ENCODE results near the gene BTG3. TPM values are rescaled to one million over a fixed set of nuclear protein-coding genes. Genes with fewer than 3 reads are reported as not detected.

BTG3 gene
- total RNA-seq, 1 donor from 2014 or later = 45.5 TPM

DNA sequence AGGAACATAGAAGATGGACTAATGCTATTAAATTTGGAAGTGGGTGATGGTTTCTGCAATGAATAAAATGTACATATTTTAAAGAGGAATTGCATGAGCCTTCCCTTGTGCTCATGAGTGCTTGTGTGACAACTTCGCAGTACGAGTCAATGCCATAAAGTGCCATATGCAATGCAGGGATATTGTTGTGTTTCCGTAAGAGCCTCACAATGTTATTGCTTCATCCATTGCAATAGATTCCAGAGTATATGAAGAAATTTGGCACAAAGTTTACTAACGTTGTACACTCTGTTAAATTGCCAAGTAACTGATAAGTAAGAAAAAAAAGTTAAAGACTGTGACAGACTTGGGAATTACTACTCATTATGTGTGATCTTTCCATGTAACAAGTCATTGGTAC is 22.3 kb downstream of the BTG3 start:
- TF ChIP-seq, protein P1, sequence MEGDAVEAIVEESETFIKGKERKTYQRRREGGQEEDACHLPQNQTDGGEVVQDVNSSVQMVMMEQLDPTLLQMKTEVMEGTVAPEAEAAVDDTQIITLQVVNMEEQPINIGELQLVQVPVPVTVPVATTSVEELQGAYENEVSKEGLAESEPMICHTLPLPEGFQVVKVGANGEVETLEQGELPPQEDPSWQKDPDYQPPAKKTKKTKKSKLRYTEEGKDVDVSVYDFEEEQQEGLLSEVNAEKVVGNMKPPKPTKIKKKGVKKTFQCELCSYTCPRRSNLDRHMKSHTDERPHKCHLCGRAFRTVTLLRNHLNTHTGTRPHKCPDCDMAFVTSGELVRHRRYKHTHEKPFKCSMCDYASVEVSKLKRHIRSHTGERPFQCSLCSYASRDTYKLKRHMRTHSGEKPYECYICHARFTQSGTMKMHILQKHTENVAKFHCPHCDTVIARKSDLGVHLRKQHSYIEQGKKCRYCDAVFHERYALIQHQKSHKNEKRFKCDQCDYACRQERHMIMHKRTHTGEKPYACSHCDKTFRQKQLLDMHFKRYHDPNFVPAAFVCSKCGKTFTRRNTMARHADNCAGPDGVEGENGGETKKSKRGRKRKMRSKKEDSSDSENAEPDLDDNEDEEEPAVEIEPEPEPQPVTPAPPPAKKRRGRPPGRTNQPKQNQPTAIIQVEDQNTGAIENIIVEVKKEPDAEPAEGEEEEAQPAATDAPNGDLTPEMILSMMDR (IDR thresholded peaks at IDR 0.05; ENCODE audit: insufficient read depth, low read depth, low read length) = no peak
- no peak for TF ChIP-seq EZH2 (IDR thresholded peaks at IDR 0.05; ENCODE audit: insufficient read depth, low read length)
- Mint-ChIP-seq H3K4me1 (ENCODE audit: low read depth, unreplicated experiment) (no peaks in the 10 kb centered on the region), H3K27me3 (ENCODE audit: low read depth, unreplicated experiment) (no peaks in the 10 kb centered on the region), H3K36me3 (ENCODE audit: low read depth, unreplicated experiment) (peaks cover 4% of the 10 kb centered on the region), H3K9me3 (ENCODE audit: unreplicated experiment) (no peaks in the 10 kb centered on the region), H3K4me3 (ENCODE audit: unreplicated experiment) (no peak overlapping the region), H3K27ac (ENCODE audit: unreplicated experiment) (no peak overlapping the region)
- Histone ChIP-seq H3K4me1 (ENCODE audit: insufficient read depth, low read length) (no peaks in the 10 kb centered on the region), H3K27me3 (ENCODE audit: insufficient read depth, low read length) (no peaks in the 10 kb centered on the region), H3K79me2 (ENCODE audit: insufficient read depth, low read length) (no peaks in the 10 kb centered on the region), H3K4me2 (ENCODE audit: low read length) (no peak overlapping the region), H3K36me3 (ENCODE audit: insufficient read depth, low read length) (peaks cover 17% of the 10 kb centered on the region), H3K9me3 (ENCODE audit: insufficient read depth, low read depth, low read length) (no peaks in the 10 kb centered on the region), H2AFZ (ENCODE audit: low read depth, low read length) (no peak overlapping the region), H4K20me1 (ENCODE audit: insufficient read depth, low read length) (no peaks in the 10 kb centered on the region), H3K27ac (ENCODE audit: low read depth, low read length) (no peak overlapping the region), H3K4me3 (ENCODE audit: insufficient read depth, low read depth, low read length) (no peak overlapping the region), H3K9ac (ENCODE audit: low read length) (no peak overlapping the region)
- no peak for FAIRE-seq
- no peak for DNase-seq (ENCODE audit: low read depth)

DNA sequence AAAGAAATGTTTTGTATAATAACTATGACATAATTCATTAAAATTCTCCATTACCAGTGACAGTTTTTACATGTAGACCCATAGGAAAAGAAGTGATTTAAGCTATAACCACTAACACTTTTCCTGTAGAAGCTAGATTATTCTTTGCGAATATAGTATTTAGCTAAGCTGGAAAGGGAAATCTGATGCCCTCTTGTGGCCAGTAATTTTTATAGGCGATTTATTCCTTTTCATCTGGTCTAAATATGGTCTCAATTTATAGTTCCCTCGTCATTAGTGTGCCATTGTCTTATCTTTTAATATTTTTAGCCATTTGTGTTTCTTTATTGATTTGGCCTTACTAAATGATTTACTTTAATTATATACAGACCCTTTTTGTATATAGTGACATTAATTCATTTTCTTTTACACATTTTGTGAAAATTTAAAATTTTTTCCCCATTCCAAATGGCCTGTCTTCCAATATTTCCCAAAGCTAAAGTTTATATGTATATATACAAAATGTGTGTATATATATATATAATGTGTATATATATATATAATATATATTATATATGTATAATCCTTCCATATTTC is 26.7 kb downstream of the BTG3 start:
- Histone ChIP-seq H3K27me3 (ENCODE audit: insufficient read depth, low read length) (peaks cover 2% of the 10 kb centered on the region), H3K79me2 (ENCODE audit: insufficient read depth, low read length) (no peaks in the 10 kb centered on the region), H3K4me3 (ENCODE audit: insufficient read depth, low read depth, low read length) (no peak overlapping the region), H2AFZ (ENCODE audit: low read depth, low read length) (no peak overlapping the region), H3K9ac (ENCODE audit: low read length) (no peak overlapping the region), H3K27ac (ENCODE audit: low read depth, low read length) (no peak overlapping the region), H3K4me2 (ENCODE audit: low read length) (no peak overlapping the region), H3K36me3 (ENCODE audit: insufficient read depth, low read length) (no peaks in the 10 kb centered on the region), H4K20me1 (ENCODE audit: insufficient read depth, low read length) (no peaks in the 10 kb centered on the region), H3K9me3 (ENCODE audit: insufficient read depth, low read depth, low read length) (no peaks in the 10 kb centered on the region), H3K4me1 (ENCODE audit: insufficient read depth, low read length) (no peaks in the 10 kb centered on the region)
- DNase-seq (ENCODE audit: low read depth) (peak; percentile 22), FAIRE-seq (no peak)
- Mint-ChIP-seq H3K36me3 (ENCODE audit: low read depth, unreplicated experiment) (peaks cover 2% of the 10 kb centered on the region), H3K4me1 (ENCODE audit: low read depth, unreplicated experiment) (no peaks in the 10 kb centered on the region), H3K27me3 (ENCODE audit: low read depth, unreplicated experiment) (no peaks in the 10 kb centered on the region), H3K4me3 (ENCODE audit: unreplicated experiment) (no peak overlapping the region), H3K27ac (ENCODE audit: unreplicated experiment) (no peak overlapping the region), H3K9me3 (ENCODE audit: unreplicated experiment) (no peaks in the 10 kb centered on the region)
- TF ChIP-seq, protein P1 (IDR thresholded peaks at IDR 0.05; ENCODE audit: insufficient read depth, low read depth, low read length) = peak; percentile 58
- TF ChIP-seq EZH2 (IDR thresholded peaks at IDR 0.05; ENCODE audit: insufficient read depth, low read length) = no peak

DNA sequence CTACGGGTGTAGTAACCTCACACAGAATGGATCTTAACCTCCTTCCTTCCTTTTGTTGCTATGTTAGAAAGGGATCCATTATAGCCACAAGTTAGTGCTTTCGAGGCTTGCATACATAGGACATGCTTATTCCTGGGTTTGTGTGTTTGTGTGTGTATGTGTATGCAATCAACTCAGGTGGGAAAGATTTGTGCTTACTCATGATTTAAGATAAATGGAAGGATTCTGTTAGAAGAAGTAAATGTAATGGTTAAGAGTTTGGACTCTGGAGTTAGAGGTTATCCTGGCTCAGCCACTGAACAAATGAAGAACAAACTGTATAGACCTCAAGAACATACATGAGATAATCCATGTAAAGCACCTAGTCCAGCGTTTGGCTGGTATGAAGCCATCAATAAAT is 28.8 kb downstream of the BTG3 start:
- Histone ChIP-seq H3K27me3 (ENCODE audit: insufficient read depth, low read length) (peaks cover 2% of the 10 kb centered on the region), H4K20me1 (ENCODE audit: insufficient read depth, low read length) (no peaks in the 10 kb centered on the region), H3K27ac (ENCODE audit: low read depth, low read length) (no peak overlapping the region), H3K79me2 (ENCODE audit: insufficient read depth, low read length) (no peaks in the 10 kb centered on the region), H2AFZ (ENCODE audit: low read depth, low read length) (no peak overlapping the region), H3K9me3 (ENCODE audit: insufficient read depth, low read depth, low read length) (no peaks in the 10 kb centered on the region), H3K36me3 (ENCODE audit: insufficient read depth, low read length) (no peaks in the 10 kb centered on the region), H3K4me2 (ENCODE audit: low read length) (no peak overlapping the region), H3K4me1 (ENCODE audit: insufficient read depth, low read length) (no peaks in the 10 kb centered on the region), H3K9ac (ENCODE audit: low read length) (no peak overlapping the region), H3K4me3 (ENCODE audit: insufficient read depth, low read depth, low read length) (no peak overlapping the region)
- no peak overlapping the region for H3K4me3 Mint-ChIP-seq (ENCODE audit: unreplicated experiment)
- DNase-seq (ENCODE audit: low read depth) (no peak), FAIRE-seq (no peak)
- no peaks in the 10 kb centered on the region for H3K9me3 Mint-ChIP-seq (ENCODE audit: unreplicated experiment)
- no peak overlapping the region for H3K27ac Mint-ChIP-seq (ENCODE audit: unreplicated experiment)
- H3K36me3 Mint-ChIP-seq (ENCODE audit: low read depth, unreplicated experiment) = peaks cover 2% of the 10 kb centered on the region
- H3K4me1 Mint-ChIP-seq (ENCODE audit: low read depth, unreplicated experiment) = no peaks in the 10 kb centered on the region
- TF ChIP-seq, protein P1 (IDR thresholded peaks at IDR 0.05; ENCODE audit: insufficient read depth, low read depth, low read length) = no peak
- TF ChIP-seq EZH2 (IDR thresholded peaks at IDR 0.05; ENCODE audit: insufficient read depth, low read length) = no peak
- no peaks in the 10 kb centered on the region for H3K27me3 Mint-ChIP-seq (ENCODE audit: low read depth, unreplicated experiment)
